Fibroblast of pulmonary artery (primary cell): ENCODE data around the gene AQP5.

Experiments
- DNase-seq: peaks from one replicate; pipeline ENCODE4 v3.0.0-alpha.2; 2010; ENCODE audit warnings: low read depth
- H3K4me3 ChIP-seq: replicated peaks from 2 replicates; pipeline ENCODE4 v1.5.1; 2011; ENCODE audit warnings: low read depth, mild to moderate bottlenecking, control low read depth, low read length, moderate library complexity
- CTCF ChIP-seq: IDR thresholded peaks from 2 replicates; pipeline ENCODE4 v1.5.1; 2011; ENCODE audit warnings: mild to moderate bottlenecking, control low read depth, low read length, inconsistent platforms; ENCODE audit errors: missing control alignments

Gene AQP5

GRCh38 chr12:49975318-49975761 is 13.7 kb downstream of the AQP5 start:
- TF ChIP-seq CTCF = no peak
- H3K4me3 ChIP-seq = no peak overlapping the region
- no peak for DNase-seq

GRCh38 chr12:49976557-49976956 is 14.9 kb downstream of the AQP5 start:
- H3K4me3 ChIP-seq = no peak overlapping the region
- no peak for DNase-seq
- no peak for TF ChIP-seq CTCF

DNA sequence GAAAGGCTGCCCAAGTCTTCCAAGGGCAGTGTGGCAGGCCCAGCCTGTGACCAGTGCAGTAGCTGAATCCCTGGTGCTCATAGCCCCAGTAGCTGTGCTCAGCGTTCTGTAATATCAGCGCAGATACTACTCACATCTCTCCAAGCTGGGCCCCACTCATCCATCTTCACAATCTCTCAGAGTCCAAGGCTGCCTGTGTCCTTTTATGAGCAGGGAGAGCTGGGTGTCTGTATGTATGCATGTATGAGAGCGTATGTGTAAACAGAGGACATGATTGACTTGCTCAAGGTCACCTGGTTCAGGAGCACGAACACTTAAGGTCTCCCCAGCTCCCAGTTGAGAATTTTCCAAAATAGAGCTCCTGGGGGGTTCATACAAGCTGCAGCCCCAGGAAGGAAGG is 16.5 kb downstream of the AQP5 start:
- no peak for TF ChIP-seq CTCF

GRCh38 chr12:49979016-49979586 is 17.4 kb downstream of the AQP5 start:
- no peak for DNase-seq
- TF ChIP-seq CTCF = no peak
- H3K4me3 ChIP-seq = no peak overlapping the region

More for the DNA sequence above, 16.5 kb downstream of the AQP5 start:
- DNase-seq = no peak
- H3K4me3 ChIP-seq = no peak overlapping the region

DNA sequence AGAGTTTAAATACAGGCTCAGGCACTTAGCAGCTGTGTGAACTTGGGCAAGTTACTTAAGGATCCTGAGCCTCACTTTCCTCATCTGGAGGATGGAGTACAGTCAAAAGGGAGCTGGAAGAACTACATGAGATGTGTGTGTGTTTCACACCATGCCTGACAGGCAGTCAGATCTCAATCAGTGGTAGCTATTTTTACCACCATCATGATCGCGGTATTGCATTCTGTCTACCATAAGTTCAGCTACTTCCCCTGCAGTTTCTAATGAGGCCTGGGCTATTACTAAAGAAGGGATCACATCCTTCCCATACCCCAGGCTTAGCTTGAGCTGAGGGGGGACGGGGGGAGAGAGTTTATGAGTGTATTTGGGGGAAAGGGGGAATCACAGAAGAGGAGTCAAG is 18.1 kb downstream of the AQP5 start:
- no peak overlapping the region for H3K4me3 ChIP-seq
- TF ChIP-seq CTCF = no peak
- no peak for DNase-seq

GRCh38 chr12:49980501-49981349 is 19.1 kb downstream of the AQP5 start:
- H3K4me3 ChIP-seq = no peak overlapping the region
- no peak for DNase-seq
- TF ChIP-seq CTCF = no peak
